Measurements from ENCODE around the gene CIART. TPM values are rescaled to one million over a fixed set of nuclear protein-coding genes. Genes with fewer than 3 reads are reported as not detected.
A peak's percentile ranks its signal among the peaks of the same experiment; 100 is the strongest.

The CIART gene
- total and polyA plus RNA-seq, 4 donors, result 0.51 to 7.1 (median 1.9) TPM

GRCh38 chr1:150234309-150234565, 48.1 kb upstream of the CIART start:
- Histone ChIP-seq H3K27ac (ENCODE audit: low read depth in 1 of 2, low read length in 2 of 2) (peak overlapping the region; percentile 98), H3K4me3 (ENCODE audit: low read depth in 1 of 3, low read length in 3 of 3) (peak overlapping the region; percentile 73 to 97 (median 92)), H3K9ac (ENCODE audit: low read depth in 1 of 2, low read length in 2 of 2) (peak overlapping the region; percentile 68 to 91), H3K4me1 (ENCODE audit: control insufficient read depth in 4 of 4, insufficient read depth in 4 of 4, low read length in 3 of 4) (peaks cover 1 to 20% (median 6%) of the 10 kb centered on the region in 4 donors), H3K9me3 (ENCODE audit: control insufficient read depth in 4 of 4, low read length in 3 of 4) (no peaks in the 10 kb centered on the region), H3K36me3 (ENCODE audit: control insufficient read depth in 4 of 4, insufficient read depth in 3 of 4, low read depth in 1 of 4, low read length in 3 of 4) (peaks cover 0 to 6% (median under 1%) of the 10 kb centered on the region in 4 donors), H3K27me3 (ENCODE audit: control insufficient read depth in 4 of 4, insufficient read depth in 4 of 4, low read length in 3 of 4) (no peaks in the 10 kb centered on the region)
- TF ChIP-seq YY1 (IDR thresholded peaks at IDR 0.05) (no peak), FOXA2 (IDR thresholded peaks at IDR 0.05) (no peak), HNF4G (IDR thresholded peaks at IDR 0.05) (no peak), HNF4A (conservative IDR thresholded peaks at IDR 0.05) (no peak), JUND (IDR thresholded peaks at IDR 0.05) (no peak), REST (IDR thresholded peaks at IDR 0.05) (no peak), TAF1 (conservative IDR thresholded peaks at IDR 0.05) (no peak)
- TF ChIP-seq, protein P1, sequence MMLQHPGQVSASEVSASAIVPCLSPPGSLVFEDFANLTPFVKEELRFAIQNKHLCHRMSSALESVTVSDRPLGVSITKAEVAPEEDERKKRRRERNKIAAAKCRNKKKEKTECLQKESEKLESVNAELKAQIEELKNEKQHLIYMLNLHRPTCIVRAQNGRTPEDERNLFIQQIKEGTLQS (IDR thresholded peaks at IDR 0.05), result no peak
- 0% methylated on average over 9 of the region's 9 CpGs for WGBS
- DNase-seq (ENCODE audit: low spot score), result no peak

GRCh38 chr1:150234566-150235293, 47.6 kb upstream of the CIART start:
- WGBS, result under 1% methylated on average over 78 of the region's 78 CpGs

More at GRCh38 chr1:150234566-150235293, 47.6 kb upstream of the CIART start:
- no peaks in the 10 kb centered on the region for H3K9me3 ChIP-seq (ENCODE audit: control insufficient read depth in 4 of 4, low read length in 3 of 4)
- peak overlapping the region; percentile 73 to 97 (median 92) for H3K4me3 ChIP-seq (ENCODE audit: low read depth in 1 of 3, low read length in 3 of 3)
- H3K27ac ChIP-seq (ENCODE audit: low read depth in 1 of 2, low read length in 2 of 2), result peak overlapping the region; percentile 98
- DNase-seq (ENCODE audit: low spot score), result peak; percentile 81
- H3K36me3 ChIP-seq (ENCODE audit: control insufficient read depth in 4 of 4, insufficient read depth in 3 of 4, low read depth in 1 of 4, low read length in 3 of 4), result peaks cover 0 to 6% (median under 1%) of the 10 kb centered on the region in 4 donors
- peak overlapping the region; percentile 91 to 96 for H3K9ac ChIP-seq (ENCODE audit: low read depth in 1 of 2, low read length in 2 of 2)
- H3K27me3 ChIP-seq (ENCODE audit: control insufficient read depth in 4 of 4, insufficient read depth in 4 of 4, low read length in 3 of 4), result no peaks in the 10 kb centered on the region
- H3K4me1 ChIP-seq (ENCODE audit: control insufficient read depth in 4 of 4, insufficient read depth in 4 of 4, low read length in 3 of 4), result peaks cover 1 to 20% (median 6%) of the 10 kb centered on the region in 4 donors
- TF ChIP-seq SP1 (IDR thresholded peaks at IDR 0.05) (peak; percentile 46), FOXA1 (IDR thresholded peaks at IDR 0.05) (no peak), YY1 (IDR thresholded peaks at IDR 0.05) (peak; percentile 70), GABPA (IDR thresholded peaks at IDR 0.05 in 1 of 2, conservative IDR thresholded peaks at IDR 0.05 in 1 of 2) (no peak), RXRA (IDR thresholded peaks at IDR 0.05) (peak in 1 of 2 donors; percentile 33), NR2F2 (IDR thresholded peaks at IDR 0.05) (peak; percentile 49), HNF4A (conservative IDR thresholded peaks at IDR 0.05) (peak; percentile 3 to 45), HNF4G (IDR thresholded peaks at IDR 0.05) (peak; percentile 11), TAF1 (conservative IDR thresholded peaks at IDR 0.05) (peak; percentile 86)
- TF ChIP-seq, protein P2, sequence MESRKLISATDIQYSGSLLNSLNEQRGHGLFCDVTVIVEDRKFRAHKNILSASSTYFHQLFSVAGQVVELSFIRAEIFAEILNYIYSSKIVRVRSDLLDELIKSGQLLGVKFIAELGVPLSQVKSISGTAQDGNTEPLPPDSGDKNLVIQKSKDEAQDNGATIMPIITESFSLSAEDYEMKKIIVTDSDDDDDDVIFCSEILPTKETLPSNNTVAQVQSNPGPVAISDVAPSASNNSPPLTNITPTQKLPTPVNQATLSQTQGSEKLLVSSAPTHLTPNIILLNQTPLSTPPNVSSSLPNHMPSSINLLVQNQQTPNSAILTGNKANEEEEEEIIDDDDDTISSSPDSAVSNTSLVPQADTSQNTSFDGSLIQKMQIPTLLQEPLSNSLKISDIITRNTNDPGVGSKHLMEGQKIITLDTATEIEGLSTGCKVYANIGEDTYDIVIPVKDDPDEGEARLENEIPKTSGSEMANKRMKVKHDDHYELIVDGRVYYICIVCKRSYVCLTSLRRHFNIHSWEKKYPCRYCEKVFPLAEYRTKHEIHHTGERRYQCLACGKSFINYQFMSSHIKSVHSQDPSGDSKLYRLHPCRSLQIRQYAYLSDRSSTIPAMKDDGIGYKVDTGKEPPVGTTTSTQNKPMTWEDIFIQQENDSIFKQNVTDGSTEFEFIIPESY (IDR thresholded peaks at IDR 0.05), result peak; percentile 66
